ENCODE results near the gene PRDM16.

DNA sequence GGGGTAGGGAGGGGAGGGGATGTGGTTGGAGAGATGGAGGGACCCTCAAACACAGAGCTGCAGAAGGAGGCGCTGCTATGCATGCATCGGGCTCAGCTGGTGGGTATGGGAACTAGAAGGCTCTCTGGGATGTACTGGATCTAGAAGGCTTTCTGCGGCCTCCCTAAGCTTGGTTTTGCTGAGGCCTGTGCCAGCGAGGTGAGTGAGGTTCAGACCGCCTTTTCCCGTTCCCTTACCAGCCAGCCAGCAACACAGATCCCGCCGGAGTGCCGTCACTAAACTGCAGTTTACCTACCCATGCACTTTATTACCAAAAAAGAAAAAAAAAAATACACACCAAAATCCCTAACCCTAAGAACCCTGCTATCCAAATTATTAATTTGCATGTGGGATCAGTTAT, 180.2 kb downstream of the PRDM16 start:
- TF ChIP-seq, protein P1, sequence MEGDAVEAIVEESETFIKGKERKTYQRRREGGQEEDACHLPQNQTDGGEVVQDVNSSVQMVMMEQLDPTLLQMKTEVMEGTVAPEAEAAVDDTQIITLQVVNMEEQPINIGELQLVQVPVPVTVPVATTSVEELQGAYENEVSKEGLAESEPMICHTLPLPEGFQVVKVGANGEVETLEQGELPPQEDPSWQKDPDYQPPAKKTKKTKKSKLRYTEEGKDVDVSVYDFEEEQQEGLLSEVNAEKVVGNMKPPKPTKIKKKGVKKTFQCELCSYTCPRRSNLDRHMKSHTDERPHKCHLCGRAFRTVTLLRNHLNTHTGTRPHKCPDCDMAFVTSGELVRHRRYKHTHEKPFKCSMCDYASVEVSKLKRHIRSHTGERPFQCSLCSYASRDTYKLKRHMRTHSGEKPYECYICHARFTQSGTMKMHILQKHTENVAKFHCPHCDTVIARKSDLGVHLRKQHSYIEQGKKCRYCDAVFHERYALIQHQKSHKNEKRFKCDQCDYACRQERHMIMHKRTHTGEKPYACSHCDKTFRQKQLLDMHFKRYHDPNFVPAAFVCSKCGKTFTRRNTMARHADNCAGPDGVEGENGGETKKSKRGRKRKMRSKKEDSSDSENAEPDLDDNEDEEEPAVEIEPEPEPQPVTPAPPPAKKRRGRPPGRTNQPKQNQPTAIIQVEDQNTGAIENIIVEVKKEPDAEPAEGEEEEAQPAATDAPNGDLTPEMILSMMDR (IDR thresholded peaks at IDR 0.05) = no peak
- no peak for TF ChIP-seq POLR2AphosphoS5 (IDR thresholded peaks at IDR 0.05)
